ENCODE data around the gene ATG9A.

Gene ATG9A

GRCh38 chr2:219272356-219272755, 42.9 kb upstream of the ATG9A start:
- TF ChIP-seq EZH2phosphoT487 (IDR thresholded peaks at IDR 0.05; ENCODE audit: low read length) = no peak
- TF ChIP-seq EZH2 (optimal IDR thresholded peaks at IDR 0.05; ENCODE audit: low read depth, low read length) = no peak
- TF ChIP-seq CTCF (IDR thresholded peaks at IDR 0.05; ENCODE audit: low read length) = no peak
- H3F3A ChIP-seq (ENCODE audit: insufficient read depth, low read length) = no peaks in the 10 kb centered on the region
- H4K20me1 ChIP-seq (ENCODE audit: insufficient read depth, low read length) = no peaks in the 10 kb centered on the region
- H3K27me3 ChIP-seq (replicated peaks; ENCODE audit: insufficient read depth, low read length) = no peaks in the 10 kb centered on the region
- no peak overlapping the region for H3K4me3 ChIP-seq (ENCODE audit: low read length)
- no peaks in the 10 kb centered on the region for H3K9me3 ChIP-seq (replicated peaks; ENCODE audit: insufficient read depth, low read length)
- H3K27ac ChIP-seq (ENCODE audit: low read length) = no peak overlapping the region
- no peak for DNase-seq
- no peaks in the 10 kb centered on the region for H3K79me2 ChIP-seq (ENCODE audit: low read length)
- H2AFZ ChIP-seq (ENCODE audit: low read length) = no peak overlapping the region
- H3K4me2 ChIP-seq (ENCODE audit: low read depth, low read length) = no peak overlapping the region
- H3K9ac ChIP-seq (ENCODE audit: low read length) = no peak overlapping the region
- H3K36me3 ChIP-seq (replicated peaks; ENCODE audit: insufficient read depth, low read length) = no peaks in the 10 kb centered on the region
- no peaks in the 10 kb centered on the region for H3K9me2 ChIP-seq (replicated peaks; ENCODE audit: insufficient read depth, low read length)
- H3K4me1 ChIP-seq (ENCODE audit: low read length) = peaks cover 4% of the 10 kb centered on the region; the same call in 1 of the 2 replicates

- H3F3A ChIP-seq (ENCODE audit: insufficient read depth, low read length) = no peaks in the 10 kb centered on the region
- no peak for DNase-seq
- H3K9ac ChIP-seq (ENCODE audit: low read length) = no peak overlapping the region
- H3K4me1 ChIP-seq (ENCODE audit: low read length) = no peaks in the 10 kb centered on the region
- H2AFZ ChIP-seq (ENCODE audit: low read length) = no peak overlapping the region
- H3K9me3 ChIP-seq (replicated peaks; ENCODE audit: insufficient read depth, low read length) = no peaks in the 10 kb centered on the region
- H3K27me3 ChIP-seq (replicated peaks; ENCODE audit: insufficient read depth, low read length) = no peaks in the 10 kb centered on the region
- H3K79me2 ChIP-seq (ENCODE audit: low read length) = no peaks in the 10 kb centered on the region
- no peak for TF ChIP-seq EZH2phosphoT487 (IDR thresholded peaks at IDR 0.05; ENCODE audit: low read length)
- no peak for TF ChIP-seq EZH2 (optimal IDR thresholded peaks at IDR 0.05; ENCODE audit: low read depth, low read length)
- TF ChIP-seq CTCF (IDR thresholded peaks at IDR 0.05; ENCODE audit: low read length) = no peak
- no peak overlapping the region for H3K4me3 ChIP-seq (ENCODE audit: low read length)
- no peaks in the 10 kb centered on the region for H3K36me3 ChIP-seq (replicated peaks; ENCODE audit: insufficient read depth, low read length)
- H4K20me1 ChIP-seq (ENCODE audit: insufficient read depth, low read length) = no peaks in the 10 kb centered on the region
- H3K4me2 ChIP-seq (ENCODE audit: low read depth, low read length) = no peak overlapping the region
- H3K9me2 ChIP-seq (replicated peaks; ENCODE audit: insufficient read depth, low read length) = no peaks in the 10 kb centered on the region
- no peak overlapping the region for H3K27ac ChIP-seq (ENCODE audit: low read length)
Observed at GRCh38 chr2:219271021-219271420, 41.6 kb upstream of the ATG9A start.

- Histone ChIP-seq H3K4me1 (ENCODE audit: low read length) (no peaks in the 10 kb centered on the region), H3K4me2 (ENCODE audit: low read depth, low read length) (no peak overlapping the region)
Observed at GRCh38 chr2:219270055-219270372, 40.6 kb upstream of the ATG9A start.

More at GRCh38 chr2:219270055-219270372, 40.6 kb upstream of the ATG9A start:
- no peaks in the 10 kb centered on the region for H4K20me1 ChIP-seq (ENCODE audit: insufficient read depth, low read length)
- no peak for TF ChIP-seq CTCF (IDR thresholded peaks at IDR 0.05; ENCODE audit: low read length)
- no peak for TF ChIP-seq EZH2 (optimal IDR thresholded peaks at IDR 0.05; ENCODE audit: low read depth, low read length)
- TF ChIP-seq EZH2phosphoT487 (IDR thresholded peaks at IDR 0.05; ENCODE audit: low read length) = no peak
- H3K9me2 ChIP-seq (replicated peaks; ENCODE audit: insufficient read depth, low read length) = no peaks in the 10 kb centered on the region
- H3K27me3 ChIP-seq (replicated peaks; ENCODE audit: insufficient read depth, low read length) = no peaks in the 10 kb centered on the region
- no peak overlapping the region for H2AFZ ChIP-seq (ENCODE audit: low read length)
- no peaks in the 10 kb centered on the region for H3F3A ChIP-seq (ENCODE audit: insufficient read depth, low read length)
- no peak overlapping the region for H3K27ac ChIP-seq (ENCODE audit: low read length)
- no peak overlapping the region for H3K9ac ChIP-seq (ENCODE audit: low read length)
- H3K79me2 ChIP-seq (ENCODE audit: low read length) = no peaks in the 10 kb centered on the region
- H3K4me3 ChIP-seq (ENCODE audit: low read length) = no peak overlapping the region
- H3K9me3 ChIP-seq (replicated peaks; ENCODE audit: insufficient read depth, low read length) = no peaks in the 10 kb centered on the region
- no peaks in the 10 kb centered on the region for H3K36me3 ChIP-seq (replicated peaks; ENCODE audit: insufficient read depth, low read length)
- DNase-seq = no peak

Measured in MM.1S (cell line).